Skeletal muscle satellite cell (primary cell): ENCODE results near the gene CRIM1.

ENCODE experiments used
- H3K27me3 ChIP-seq: 2 replicates; pipeline ENCODE4 v1.7.0; 2013; ENCODE audit warnings: low read length; ENCODE audit not compliant: control insufficient read depth, insufficient read depth
- H3K36me3 ChIP-seq: 2 replicates; pipeline ENCODE4 v1.7.0; 2013; ENCODE audit warnings: mild to moderate bottlenecking, control low read depth, low read length; ENCODE audit not compliant: insufficient read depth
- H3K4me1 ChIP-seq: 2 replicates; pipeline ENCODE4 v1.7.0; 2013; ENCODE audit warnings: low read length; ENCODE audit not compliant: control insufficient read depth, insufficient read depth
- H3K4me2 ChIP-seq: 2 replicates; pipeline ENCODE4 v1.7.0; 2013; ENCODE audit warnings: mild to moderate bottlenecking, low read length
- H3K4me3 ChIP-seq: 2 replicates; pipeline ENCODE4 v1.7.0; 2013; ENCODE audit warnings: low read length
- H3K9ac ChIP-seq: 2 replicates; pipeline ENCODE4 v1.7.0; 2013; ENCODE audit warnings: mild to moderate bottlenecking, low read depth, low read length, moderate library complexity
- H3K9me3 ChIP-seq: replicated peaks from 2 replicates; pipeline ENCODE4 v1.7.0; 2013; ENCODE audit warnings: mild to moderate bottlenecking, control low read depth, low read length

Gene CRIM1

GRCh38 chr2:36333350-36334012, 22.1 kb upstream of the CRIM1 start:
- Histone ChIP-seq H3K27me3 (no peaks in the 10 kb centered on the region), H3K9me3 (no peaks in the 10 kb centered on the region), H3K4me2 (no peak overlapping the region), H3K4me3 (no peak overlapping the region), H3K36me3 (no peaks in the 10 kb centered on the region), H3K4me1 (peaks cover 22% of the 10 kb centered on the region), H3K9ac (no peak overlapping the region)

- no peak overlapping the region for H3K9ac ChIP-seq
- peaks cover 30% of the 10 kb centered on the region for H3K4me1 ChIP-seq
- H3K4me3 ChIP-seq, result no peak overlapping the region
- H3K36me3 ChIP-seq, result no peaks in the 10 kb centered on the region
- no peak overlapping the region for H3K4me2 ChIP-seq
- no peaks in the 10 kb centered on the region for H3K27me3 ChIP-seq
- H3K9me3 ChIP-seq, result no peaks in the 10 kb centered on the region
These were observed 20.0 kb upstream of the CRIM1 start for GRCh38 chr2:36335597-36335996.

- H3K4me3 ChIP-seq, result no peak overlapping the region
These were observed 19.3 kb upstream of the CRIM1 start for GRCh38 chr2:36336321-36336720.

GRCh38 chr2:36337354-36337753, 18.2 kb upstream of the CRIM1 start:
- Histone ChIP-seq H3K9ac (no peak overlapping the region), H3K4me3 (no peak overlapping the region), H3K27me3 (no peaks in the 10 kb centered on the region), H3K4me1 (peaks cover 30% of the 10 kb centered on the region), H3K4me2 (no peak overlapping the region), H3K9me3 (no peaks in the 10 kb centered on the region), H3K36me3 (no peaks in the 10 kb centered on the region)

More at GRCh38 chr2:36336321-36336720, 19.3 kb upstream of the CRIM1 start:
- H3K27me3 ChIP-seq, result no peaks in the 10 kb centered on the region
- H3K9ac ChIP-seq, result no peak overlapping the region
- no peak overlapping the region for H3K4me2 ChIP-seq
- H3K36me3 ChIP-seq, result no peaks in the 10 kb centered on the region
- H3K4me1 ChIP-seq, result peaks cover 30% of the 10 kb centered on the region
- no peaks in the 10 kb centered on the region for H3K9me3 ChIP-seq

GRCh38 chr2:36338124-36338826, 17.3 kb upstream of the CRIM1 start:
- Histone ChIP-seq H3K4me2 (peak overlapping the region; percentile 68), H3K4me1 (peaks cover 30% of the 10 kb centered on the region), H3K9me3 (no peaks in the 10 kb centered on the region), H3K9ac (peak overlapping the region; percentile 59), H3K36me3 (no peaks in the 10 kb centered on the region), H3K27me3 (no peaks in the 10 kb centered on the region), H3K4me3 (no peak overlapping the region)

GRCh38 chr2:36338827-36339145, 16.8 kb upstream of the CRIM1 start:
- H3K27me3 ChIP-seq, result no peaks in the 10 kb centered on the region
- H3K36me3 ChIP-seq, result no peaks in the 10 kb centered on the region
- H3K9ac ChIP-seq, result peak overlapping the region; percentile 59

GRCh38 chr2:36339607-36340218, 15.9 kb upstream of the CRIM1 start:
- Histone ChIP-seq H3K9me3 (no peaks in the 10 kb centered on the region), H3K36me3 (no peaks in the 10 kb centered on the region), H3K4me2 (no peak overlapping the region), H3K4me1 (peaks cover 30% of the 10 kb centered on the region), H3K4me3 (no peak overlapping the region), H3K27me3 (no peaks in the 10 kb centered on the region), H3K9ac (peak overlapping the region; percentile 53)

More at GRCh38 chr2:36338827-36339145, 16.8 kb upstream of the CRIM1 start:
- H3K4me2 ChIP-seq, result peak overlapping the region; percentile 68
- H3K9me3 ChIP-seq, result no peaks in the 10 kb centered on the region
- no peak overlapping the region for H3K4me3 ChIP-seq
- peaks cover 30% of the 10 kb centered on the region for H3K4me1 ChIP-seq

GRCh38 chr2:36343606-36344005, 12.0 kb upstream of the CRIM1 start:
- Histone ChIP-seq H3K9ac (no peak overlapping the region), H3K4me2 (no peak overlapping the region), H3K36me3 (no peaks in the 10 kb centered on the region), H3K4me3 (no peak overlapping the region), H3K4me1 (peaks cover 17% of the 10 kb centered on the region), H3K27me3 (peaks cover 3% of the 10 kb centered on the region), H3K9me3 (no peaks in the 10 kb centered on the region)

- no peaks in the 10 kb centered on the region for H3K36me3 ChIP-seq
- H3K9me3 ChIP-seq, result no peaks in the 10 kb centered on the region
- no peak overlapping the region for H3K9ac ChIP-seq
- H3K4me3 ChIP-seq, result no peak overlapping the region
- peaks cover 3% of the 10 kb centered on the region for H3K27me3 ChIP-seq
- H3K4me1 ChIP-seq, result peaks cover 16% of the 10 kb centered on the region
- H3K4me2 ChIP-seq, result no peak overlapping the region
These were observed 6.9 kb upstream of the CRIM1 start for GRCh38 chr2:36348721-36349120.

- Histone ChIP-seq H3K4me1 (peaks cover 27% of the 10 kb centered on the region), H3K27me3 (no peaks in the 10 kb centered on the region), H3K4me2 (no peak overlapping the region), H3K9ac (no peak overlapping the region), H3K4me3 (no peak overlapping the region), H3K9me3 (no peaks in the 10 kb centered on the region), H3K36me3 (no peaks in the 10 kb centered on the region)
These were observed 4.3 kb upstream of the CRIM1 start for GRCh38 chr2:36351291-36351690.

GRCh38 chr2:36351736-36352349, 3.7 kb upstream of the CRIM1 start:
- no peaks in the 10 kb centered on the region for H3K9me3 ChIP-seq
- H3K9ac ChIP-seq, result no peak overlapping the region
- peaks cover 27% of the 10 kb centered on the region for H3K4me1 ChIP-seq
- H3K4me3 ChIP-seq, result no peak overlapping the region
- H3K4me2 ChIP-seq, result no peak overlapping the region
- no peaks in the 10 kb centered on the region for H3K27me3 ChIP-seq
- H3K36me3 ChIP-seq, result no peaks in the 10 kb centered on the region
